WTC11 (cell line): Measurements from ENCODE around the gene COL12A1. TPM values are rescaled to one million over a fixed set of nuclear protein-coding genes. Genes with fewer than 3 reads are reported as not detected.

ENCODE experiments used
- ATAC-seq: fragments of 200-7000 bp; cut with Tn5 transposase; 2 replicates; pipeline ENCODE4 v1.10.0; 2021; ENCODE audit warnings: mild to moderate bottlenecking, moderate library complexity
- CTCF ChIA-PET: fragments of 300-600 bp; sonication (Branson Sonifier 250); formaldehyde crosslinking; loops from one replicate; lab custom pipeline; 2021; ENCODE audit warnings: antibody characterized with exemption; lab: Charles Lee
- POLR2A ChIA-PET: fragments of 350-600 bp; sonication (Branson Sonifier 250); formaldehyde crosslinking; loops from one replicate; lab custom pipeline; 2021; ENCODE audit warnings: antibody characterized with exemption; lab: Charles Lee
- DNase-seq: peaks from one replicate; pipeline ENCODE4 v3.0.0; 2021; ENCODE audit warnings: low spot score
- H3K27ac Mint-ChIP-seq: 2 replicates; pipeline ENCODE4 v1.8.0; 2021; ENCODE audit warnings: mixed read lengths
- H3K27me3 Mint-ChIP-seq: 2 replicates; pipeline ENCODE4 v1.8.0; 2021; ENCODE audit warnings: low read depth, mild to moderate bottlenecking, moderate library complexity, mixed read lengths
- H3K36me3 Mint-ChIP-seq: 2 replicates; pipeline ENCODE4 v1.8.0; 2021; ENCODE audit warnings: mixed read lengths
- H3K4me1 Mint-ChIP-seq: 2 replicates; pipeline ENCODE4 v1.8.0; 2022; ENCODE audit warnings: mixed read lengths
- H3K4me3 Mint-ChIP-seq: 2 replicates; pipeline ENCODE4 v1.8.0; 2021; ENCODE audit warnings: mild to moderate bottlenecking, moderate library complexity, mixed read lengths
- H3K9me3 Mint-ChIP-seq: 2 replicates; pipeline ENCODE4 v1.8.0; 2021; ENCODE audit warnings: mixed read lengths
- AR ChIP-seq: fragments of 250-450 bp; sonication (Bioruptor Pico); IDR thresholded peaks from 2 replicates; pipeline ENCODE4 v1.9.0; 2021; ENCODE audit warnings: mild to moderate bottlenecking
- ARID4B ChIP-seq: sonication (generic); formaldehyde crosslinking; IDR thresholded peaks from 2 replicates; pipeline ENCODE4 v1.8.0; 2023; ENCODE audit warnings: missing genetic modification reagents, mild to moderate bottlenecking, borderline replicate concordance
- EMX1 ChIP-seq: fragments of 250-450 bp; sonication (Bioruptor Pico); IDR thresholded peaks from 2 replicates; pipeline ENCODE4 v1.8.0; 2021; ENCODE audit warnings: mild to moderate bottlenecking
- HMGXB4 ChIP-seq: sonication (generic); formaldehyde crosslinking; IDR thresholded peaks from 2 replicates; pipeline ENCODE4 v1.8.1; 2023; ENCODE audit warnings: mild to moderate bottlenecking, moderate library complexity, missing genetic modification reagents
- IRF2 ChIP-seq: sonication (generic); formaldehyde crosslinking; IDR thresholded peaks from 2 replicates; pipeline ENCODE4 v1.8.0; 2022; ENCODE audit warnings: low read depth, missing genetic modification reagents, borderline replicate concordance
- JUN ChIP-seq: sonication (generic); formaldehyde crosslinking; IDR thresholded peaks from 2 replicates; pipeline ENCODE4 v1.8.0; 2023; ENCODE audit warnings: mild to moderate bottlenecking, missing genetic modification reagents
- NFATC4 ChIP-seq: fragments of 250-450 bp; sonication (Bioruptor Pico); IDR thresholded peaks from 2 replicates; pipeline ENCODE4 v1.9.0; 2021; ENCODE audit warnings: mild to moderate bottlenecking
- TEAD1 ChIP-seq: sonication (generic); formaldehyde crosslinking; IDR thresholded peaks from 2 replicates; pipeline ENCODE4 v1.8.0; 2022; ENCODE audit warnings: mild to moderate bottlenecking, missing genetic modification reagents
- TP53 ChIP-seq: sonication (generic); formaldehyde crosslinking; IDR thresholded peaks from 2 replicates; pipeline ENCODE4 v1.8.1; 2023; ENCODE audit warnings: mild to moderate bottlenecking, missing genetic modification reagents
- ZBTB21 ChIP-seq: sonication (generic); formaldehyde crosslinking; IDR thresholded peaks from 2 replicates; pipeline ENCODE4 v1.8.1; 2023; ENCODE audit warnings: mild to moderate bottlenecking, missing genetic modification reagents, borderline replicate concordance
- ZMAT4 ChIP-seq: fragments of 250-450 bp; sonication (Bioruptor Pico); IDR thresholded peaks from 2 replicates; pipeline ENCODE4 v1.9.0; 2021; ENCODE audit warnings: mild to moderate bottlenecking
- ZNF138 ChIP-seq: sonication (generic); formaldehyde crosslinking; conservative IDR thresholded peaks from 2 replicates; pipeline ENCODE4 v1.8.1; 2022; ENCODE audit warnings: mild to moderate bottlenecking, moderate library complexity, missing genetic modification reagents
- ZNF281 ChIP-seq: sonication (generic); formaldehyde crosslinking; IDR thresholded peaks from 2 replicates; pipeline ENCODE4 v1.8.0; 2023; ENCODE audit warnings: mild to moderate bottlenecking, missing genetic modification reagents
- ZNF423 ChIP-seq: fragments of 250-450 bp; sonication (Bioruptor Pico); IDR thresholded peaks from 2 replicates; pipeline ENCODE4 v2.1.2; 2022; ENCODE audit warnings: mild to moderate bottlenecking, moderate library complexity
- total RNA-seq: library from RNA; stranded (reverse); gene quantifications from 3 replicates; pipeline ENCODE4 v1.2.3, GENCODE V29; 2021
- TF ChIP-seq, protein P1 (sequence below): sonication (generic); formaldehyde crosslinking; IDR thresholded peaks from 2 replicates; pipeline ENCODE4 v1.8.1; 2022; ENCODE audit warnings: missing genetic modification reagents, borderline replicate concordance
- TF ChIP-seq, protein P2 (sequence below): fragments of 250-450 bp; sonication (Bioruptor Pico); IDR thresholded peaks from 2 replicates; pipeline ENCODE4 v1.9.0; 2021; ENCODE audit warnings: moderate library complexity, mild to moderate bottlenecking, inconsistent platforms, borderline replicate concordance

Gene COL12A1
- total RNA-seq, 1 experiment from 2014 or later = 1.1 TPM

DNA sequence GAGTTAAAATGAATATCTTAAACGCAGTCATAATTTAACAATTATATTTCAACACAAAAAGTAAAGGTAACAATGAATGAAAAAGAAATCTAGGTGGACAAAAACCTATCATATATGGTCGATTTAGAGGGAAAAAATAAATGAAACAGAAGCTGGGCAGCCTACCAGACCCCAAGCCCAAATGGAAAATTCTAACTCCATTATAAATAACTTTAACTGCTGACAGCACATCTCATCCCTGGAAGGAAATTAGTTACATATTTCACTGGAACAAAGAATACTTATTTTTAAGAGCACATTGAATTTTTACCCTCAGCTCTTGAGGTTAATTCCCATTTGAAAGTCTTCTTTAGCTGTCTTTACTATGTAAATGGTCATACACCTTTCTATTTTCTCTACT lies 39.1 kb downstream of the COL12A1 start (continued):
- no peak for TF ChIP-seq AR (CRISPR knock-in tag)
- TF ChIP-seq ZNF138 (CRISPR knock-in tag) = no peak
- no peak for TF ChIP-seq ZNF423
- no peak for TF ChIP-seq HMGXB4 (CRISPR knock-in tag)

DNA sequence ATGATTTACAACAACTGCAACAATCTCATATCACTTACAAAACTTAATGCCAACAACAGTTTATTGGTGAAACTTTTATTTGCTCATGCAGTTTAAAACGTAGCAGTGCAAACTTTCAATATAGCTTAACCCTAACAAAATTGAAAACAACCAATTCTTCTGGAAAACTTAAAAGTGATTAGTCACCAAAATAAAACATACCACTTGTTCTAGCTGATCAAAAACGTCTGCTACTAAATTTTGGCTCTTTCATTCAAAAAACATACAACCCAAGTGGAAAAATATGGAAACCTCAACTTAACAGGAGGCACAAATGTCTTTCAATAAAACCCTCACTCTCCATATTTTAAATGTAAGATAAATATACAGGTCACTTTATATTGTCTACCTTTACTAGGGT lies 39.6 kb downstream of the COL12A1 start:
- TF ChIP-seq NFATC4 (CRISPR knock-in tag) (no peak), EMX1 (CRISPR knock-in tag) (no peak), TP53 (CRISPR knock-in tag) (no peak), TEAD1 (no peak), JUN (CRISPR knock-in tag) (no peak), ARID4B (no peak), ZNF281 (CRISPR knock-in tag) (no peak)
- POLR2A ChIA-PET = no interaction called here
- no peaks in the 10 kb centered on the region for H3K9me3 Mint-ChIP-seq

DNA sequence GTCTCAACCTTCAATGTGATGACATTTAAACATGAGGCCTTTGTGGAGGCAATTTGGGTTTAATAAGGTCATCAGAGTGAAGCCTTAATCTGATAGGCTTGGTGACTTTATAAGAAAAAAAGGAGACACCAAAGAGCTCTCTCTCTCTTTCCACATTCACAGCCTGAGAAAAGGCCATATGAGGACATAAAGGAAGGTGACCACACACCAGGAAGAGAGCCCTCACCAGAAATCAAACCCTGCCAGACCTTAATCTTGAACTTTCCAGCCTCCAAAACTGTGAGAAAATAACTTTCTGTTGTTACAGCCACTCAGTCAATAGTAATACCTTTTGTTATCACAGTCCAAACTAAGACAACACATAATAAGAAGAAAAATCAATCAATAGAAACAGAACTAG lies 47.7 kb downstream of the COL12A1 start:
- Mint-ChIP-seq H3K27ac (no peak overlapping the region), H3K36me3 (no peaks in the 10 kb centered on the region), H3K4me3 (no peak overlapping the region), H3K9me3 (no peaks in the 10 kb centered on the region), H3K27me3 (no peaks in the 10 kb centered on the region), H3K4me1 (peaks cover 6% of the 10 kb centered on the region; the same call in 1 of the 2 replicates)
- ATAC-seq (no peak), DNase-seq (no peak)
- POLR2A ChIA-PET = interaction anchor here (0.7 kb wide), 1 partner anchor 360 kb away, joined by 3 read pairs; no protein-coding TSS in a partner anchor
- CTCF ChIA-PET = no interaction called here
- TF ChIP-seq ZMAT4 (CRISPR knock-in tag) = no peak
- TF ChIP-seq, protein P1, sequence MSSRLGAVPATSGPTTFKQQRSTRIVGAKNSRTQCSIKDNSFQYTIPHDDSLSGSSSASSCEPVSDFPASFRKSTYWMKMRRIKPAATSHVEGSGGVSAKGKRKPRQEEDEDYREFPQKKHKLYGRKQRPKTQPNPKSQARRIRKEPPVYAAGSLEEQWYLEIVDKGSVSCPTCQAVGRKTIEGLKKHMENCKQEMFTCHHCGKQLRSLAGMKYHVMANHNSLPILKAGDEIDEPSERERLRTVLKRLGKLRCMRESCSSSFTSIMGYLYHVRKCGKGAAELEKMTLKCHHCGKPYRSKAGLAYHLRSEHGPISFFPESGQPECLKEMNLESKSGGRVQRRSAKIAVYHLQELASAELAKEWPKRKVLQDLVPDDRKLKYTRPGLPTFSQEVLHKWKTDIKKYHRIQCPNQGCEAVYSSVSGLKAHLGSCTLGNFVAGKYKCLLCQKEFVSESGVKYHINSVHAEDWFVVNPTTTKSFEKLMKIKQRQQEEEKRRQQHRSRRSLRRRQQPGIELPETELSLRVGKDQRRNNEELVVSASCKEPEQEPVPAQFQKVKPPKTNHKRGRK (CRISPR knock-in tag) = no peak
- TF ChIP-seq ZBTB21 = no peak
- TF ChIP-seq, protein P2, sequence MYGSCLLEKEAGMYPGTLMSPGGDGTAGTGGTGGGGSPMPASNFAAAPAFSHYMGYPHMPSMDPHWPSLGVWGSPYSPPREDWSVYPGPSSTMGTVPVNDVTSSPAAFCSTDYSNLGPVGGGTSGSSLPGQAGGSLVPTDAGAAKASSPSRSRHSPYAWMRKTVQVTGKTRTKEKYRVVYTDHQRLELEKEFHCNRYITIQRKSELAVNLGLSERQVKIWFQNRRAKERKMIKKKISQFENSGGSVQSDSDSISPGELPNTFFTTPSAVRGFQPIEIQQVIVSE (CRISPR knock-in tag) = no peak
- TF ChIP-seq IRF2 (CRISPR knock-in tag) = no peak

More for the DNA sequence above, 39.6 kb downstream of the COL12A1 start:
- H3K4me1 Mint-ChIP-seq = peaks cover 15% of the 10 kb centered on the region
- CTCF ChIA-PET = interaction anchor here (0.9 to 1.6 kb wide), 2 partner anchors 38 to 43 kb away, joined by 3 to 5 read pairs; no protein-coding TSS in a partner anchor
- DNase-seq (no peak), ATAC-seq (no peak)
- H3K27me3 Mint-ChIP-seq = no peaks in the 10 kb centered on the region
- H3K4me3 Mint-ChIP-seq = no peak overlapping the region
- no peak overlapping the region for H3K27ac Mint-ChIP-seq
- no peaks in the 10 kb centered on the region for H3K36me3 Mint-ChIP-seq
